ENCODE data around the gene ZNF566.
A peak's percentile ranks its signal among the peaks of the same experiment; 100 is the strongest.

ZNF566 gene

GRCh38 chr19:36489920-36490415 is 607 bp upstream of the ZNF566 start:
- H3K4me1 Mint-ChIP-seq (ENCODE audit: low read depth): peaks cover 21% of the 10 kb centered on the region
- H3K4me3 Mint-ChIP-seq: peak overlapping the region; percentile 96
- no peaks in the 10 kb centered on the region for H3K27me3 Mint-ChIP-seq (ENCODE audit: low read depth)
- peak; percentile 76 for DNase-seq (ENCODE audit: low spot score)
- peaks cover 21% of the 10 kb centered on the region for H3K36me3 Mint-ChIP-seq (ENCODE audit: low read depth)
- H3K27ac Mint-ChIP-seq: peak overlapping the region; percentile 94
- peaks cover 10% of the 10 kb centered on the region for H3K9me3 Mint-ChIP-seq

- no peak for DNase-seq (ENCODE audit: low spot score)
- H3K36me3 Mint-ChIP-seq (ENCODE audit: low read depth): peaks cover 25% of the 10 kb centered on the region
- peak overlapping the region; percentile 96 for H3K4me3 Mint-ChIP-seq
- H3K27ac Mint-ChIP-seq: peak overlapping the region; percentile 94
- no peaks in the 10 kb centered on the region for H3K27me3 Mint-ChIP-seq (ENCODE audit: low read depth)
- H3K9me3 Mint-ChIP-seq: peaks cover 10% of the 10 kb centered on the region
- peaks cover 21% of the 10 kb centered on the region for H3K4me1 Mint-ChIP-seq (ENCODE audit: low read depth)
Measured at GRCh38 chr19:36488846-36489117, 579 bp downstream of the ZNF566 start.

GRCh38 chr19:36488118-36488845 is 1.1 kb downstream of the ZNF566 start:
- peaks cover 13% of the 10 kb centered on the region for H3K9me3 Mint-ChIP-seq
- peak overlapping the region; percentile 94 for H3K27ac Mint-ChIP-seq

GRCh38 chr19:36483653-36484052 is 5.7 kb downstream of the ZNF566 start:
- H3K9me3 Mint-ChIP-seq: peaks cover 39% of the 10 kb centered on the region
- peaks cover 46% of the 10 kb centered on the region for H3K36me3 Mint-ChIP-seq (ENCODE audit: low read depth)
- H3K27me3 Mint-ChIP-seq (ENCODE audit: low read depth): no peaks in the 10 kb centered on the region
- H3K4me3 Mint-ChIP-seq: no peak overlapping the region
- H3K4me1 Mint-ChIP-seq (ENCODE audit: low read depth): peaks cover 11% of the 10 kb centered on the region
- H3K27ac Mint-ChIP-seq: no peak overlapping the region
- DNase-seq (ENCODE audit: low spot score): no peak

More at GRCh38 chr19:36488118-36488845, 1.1 kb downstream of the ZNF566 start:
- Mint-ChIP-seq H3K36me3 (ENCODE audit: low read depth) (peaks cover 28% of the 10 kb centered on the region), H3K4me1 (ENCODE audit: low read depth) (peaks cover 21% of the 10 kb centered on the region), H3K27me3 (ENCODE audit: low read depth) (no peaks in the 10 kb centered on the region), H3K4me3 (peak overlapping the region; percentile 96)
- no peak for DNase-seq (ENCODE audit: low spot score)

- Mint-ChIP-seq H3K4me1 (ENCODE audit: low read depth) (peaks cover 5% of the 10 kb centered on the region), H3K9me3 (peaks cover 45% of the 10 kb centered on the region), H3K4me3 (no peak overlapping the region), H3K27me3 (ENCODE audit: low read depth) (no peaks in the 10 kb centered on the region), H3K36me3 (ENCODE audit: low read depth) (peaks cover 47% of the 10 kb centered on the region), H3K27ac (no peak overlapping the region)
- no peak for DNase-seq (ENCODE audit: low spot score)
Measured at GRCh38 chr19:36482876-36483275, 6.5 kb downstream of the ZNF566 start.

GRCh38 chr19:36460046-36460445 is 29.3 kb downstream of the ZNF566 start:
- DNase-seq (ENCODE audit: low spot score): no peak
- Mint-ChIP-seq H3K9me3 (peaks cover 50% of the 10 kb centered on the region), H3K36me3 (ENCODE audit: low read depth) (peaks cover 22% of the 10 kb centered on the region), H3K27ac (no peak overlapping the region), H3K4me1 (ENCODE audit: low read depth) (no peaks in the 10 kb centered on the region), H3K27me3 (ENCODE audit: low read depth) (no peaks in the 10 kb centered on the region), H3K4me3 (no peak overlapping the region)

GRCh38 chr19:36456831-36457230 is 32.5 kb downstream of the ZNF566 start:
- Mint-ChIP-seq H3K9me3 (peaks cover 57% of the 10 kb centered on the region), H3K27ac (no peak overlapping the region), H3K4me3 (no peak overlapping the region), H3K36me3 (ENCODE audit: low read depth) (peaks cover 34% of the 10 kb centered on the region), H3K27me3 (ENCODE audit: low read depth) (no peaks in the 10 kb centered on the region), H3K4me1 (ENCODE audit: low read depth) (no peaks in the 10 kb centered on the region)
- DNase-seq (ENCODE audit: low spot score): no peak

- peaks cover 32% of the 10 kb centered on the region for H3K36me3 Mint-ChIP-seq (ENCODE audit: low read depth)
- H3K9me3 Mint-ChIP-seq: peaks cover 62% of the 10 kb centered on the region
- no peaks in the 10 kb centered on the region for H3K27me3 Mint-ChIP-seq (ENCODE audit: low read depth)
- H3K4me3 Mint-ChIP-seq: no peak overlapping the region
- H3K4me1 Mint-ChIP-seq (ENCODE audit: low read depth): no peaks in the 10 kb centered on the region
- no peak for DNase-seq (ENCODE audit: low spot score)
- H3K27ac Mint-ChIP-seq: no peak overlapping the region
Measured at GRCh38 chr19:36449059-36449670, 40.2 kb downstream of the ZNF566 start.

- H3K27me3 Mint-ChIP-seq (ENCODE audit: low read depth): no peaks in the 10 kb centered on the region
- H3K9me3 Mint-ChIP-seq: peaks cover 44% of the 10 kb centered on the region
- H3K4me1 Mint-ChIP-seq (ENCODE audit: low read depth): no peaks in the 10 kb centered on the region
- no peak overlapping the region for H3K27ac Mint-ChIP-seq
- DNase-seq (ENCODE audit: low spot score): no peak
- no peak overlapping the region for H3K4me3 Mint-ChIP-seq
- H3K36me3 Mint-ChIP-seq (ENCODE audit: low read depth): no peaks in the 10 kb centered on the region
Measured at GRCh38 chr19:36441339-36441738, 48.0 kb downstream of the ZNF566 start.

- Mint-ChIP-seq H3K4me3 (no peak overlapping the region), H3K36me3 (ENCODE audit: low read depth) (no peaks in the 10 kb centered on the region), H3K9me3 (peaks cover 43% of the 10 kb centered on the region), H3K27me3 (ENCODE audit: low read depth) (no peaks in the 10 kb centered on the region), H3K27ac (no peak overlapping the region), H3K4me1 (ENCODE audit: low read depth) (no peaks in the 10 kb centered on the region)
- DNase-seq (ENCODE audit: low spot score): no peak
Measured at GRCh38 chr19:36436531-36436930, 52.8 kb downstream of the ZNF566 start.

GRCh38 chr19:36423925-36424324 is 65.4 kb downstream of the ZNF566 start:
- H3K27ac Mint-ChIP-seq: no peak overlapping the region
- DNase-seq (ENCODE audit: low spot score): no peak
- H3K9me3 Mint-ChIP-seq: peaks cover 50% of the 10 kb centered on the region
- H3K36me3 Mint-ChIP-seq (ENCODE audit: low read depth): peaks cover 3% of the 10 kb centered on the region
- H3K4me3 Mint-ChIP-seq: no peak overlapping the region
- H3K4me1 Mint-ChIP-seq (ENCODE audit: low read depth): no peaks in the 10 kb centered on the region
- peaks cover 14% of the 10 kb centered on the region for H3K27me3 Mint-ChIP-seq (ENCODE audit: low read depth)

- H3K4me3 Mint-ChIP-seq: peak overlapping the region; percentile 11
- DNase-seq (ENCODE audit: low spot score): no peak
- peaks cover 14% of the 10 kb centered on the region for H3K27me3 Mint-ChIP-seq (ENCODE audit: low read depth)
- H3K27ac Mint-ChIP-seq: no peak overlapping the region
- H3K36me3 Mint-ChIP-seq (ENCODE audit: low read depth): peaks cover 14% of the 10 kb centered on the region
- peaks cover 54% of the 10 kb centered on the region for H3K9me3 Mint-ChIP-seq
- H3K4me1 Mint-ChIP-seq (ENCODE audit: low read depth): peaks cover 14% of the 10 kb centered on the region
Measured at GRCh38 chr19:36421749-36422481, 67.4 kb downstream of the ZNF566 start.

- DNase-seq (ENCODE audit: low spot score): no peak
- Mint-ChIP-seq H3K27ac (no peak overlapping the region), H3K4me1 (ENCODE audit: low read depth) (peaks cover 14% of the 10 kb centered on the region), H3K9me3 (peaks cover 53% of the 10 kb centered on the region), H3K4me3 (peak overlapping the region; percentile 58), H3K36me3 (ENCODE audit: low read depth) (peaks cover 16% of the 10 kb centered on the region), H3K27me3 (ENCODE audit: low read depth) (peaks cover 14% of the 10 kb centered on the region)
Measured at GRCh38 chr19:36420961-36421748, 68.2 kb downstream of the ZNF566 start.

Measured in T-helper 2 cell treated with Interferon-gamma antibody and Interleukin-4, amounts not matched to agents 5 μg/mL and 100 μg/mL, for 36 hours (primary cell).